HepG2 (cell line): ENCODE measurements around the gene POP5. TPM values are rescaled to one million over a fixed set of nuclear protein-coding genes. Genes with fewer than 3 reads are reported as not detected.
A peak's percentile ranks its signal among the peaks of the same experiment; 100 is the strongest.

Experiments used
- ATF7 ChIP-seq, 2 experiments: fragments of 450-650 bp in 1 of 2; sonication (generic) in 1 of 2; formaldehyde crosslinking in 1 of 2; IDR thresholded peaks; 2 replicates each; pipeline versions ENCODE4 v1.4.0 to v1.6.1; 2016 to 2020; ENCODE audit warnings: antibody characterized with exemption in 1 of 2, mild to moderate bottlenecking in 1 of 2, missing genetic modification reagents in 1 of 2
- CENPT ChIP-seq: sonication (generic); formaldehyde crosslinking; IDR thresholded peaks from 2 replicates; pipeline ENCODE4 v1.8.0; 2022; ENCODE audit warnings: low read depth, mild to moderate bottlenecking, moderate library complexity, missing genetic modification reagents
- CREB1 ChIP-seq, 2 experiments: fragments of 450-650 bp in 1 of 2; IDR thresholded peaks; 2 replicates each; pipeline ENCODE4 v1.6.1; 2016 to 2017; ENCODE audit warnings: control low read depth in 1 of 2, mild to moderate bottlenecking in 1 of 2, missing compliant biosample characterization in 1 of 2, missing genetic modification characterization in 1 of 2
- ELK4 ChIP-seq: sonication (generic); formaldehyde crosslinking; IDR thresholded peaks from 2 replicates; pipeline ENCODE4 v1.9.0; 2021; ENCODE audit warnings: missing genetic modification reagents, borderline replicate concordance
- GATAD2A ChIP-seq: IDR thresholded peaks from 2 replicates; pipeline ENCODE4 v1.6.1; 2016
- MAX ChIP-seq: IDR thresholded peaks from 2 replicates; pipeline ENCODE4 v1.6.1; 2012; ENCODE audit warnings: inconsistent platforms
- PBX2 ChIP-seq: IDR thresholded peaks from 2 replicates; pipeline ENCODE4 v1.6.1; 2016; ENCODE audit warnings: control low read depth
- REXO4 ChIP-seq: sonication (generic); formaldehyde crosslinking; IDR thresholded peaks from 2 replicates; pipeline ENCODE4 v1.8.0; 2022; ENCODE audit warnings: missing genetic modification reagents, mild to moderate bottlenecking, borderline replicate concordance
- RORA ChIP-seq: sonication (generic); formaldehyde crosslinking; IDR thresholded peaks from 2 replicates; pipeline ENCODE4 v1.5.0; 2020; ENCODE audit warnings: mild to moderate bottlenecking, missing genetic modification reagents, moderate library complexity
- ZFP62 ChIP-seq: sonication (generic); formaldehyde crosslinking; IDR thresholded peaks from 2 replicates; pipeline ENCODE4 v1.4.0; 2020; ENCODE audit warnings: missing genetic modification reagents
- ZNF501 ChIP-seq: sonication (generic); formaldehyde crosslinking; IDR thresholded peaks from 2 replicates; pipeline ENCODE4 v1.5.1; 2020; ENCODE audit warnings: mild to moderate bottlenecking, moderate library complexity, missing genetic modification reagents
- ZNF614 ChIP-seq: IDR thresholded peaks from 2 replicates; pipeline ENCODE4 v1.6.1; 2018; ENCODE audit warnings: missing biosample characterization, missing genetic modification reagents, inconsistent platforms, borderline replicate concordance
- ZSCAN21 ChIP-seq: sonication (generic); formaldehyde crosslinking; IDR thresholded peaks from 2 replicates; pipeline ENCODE4 v1.8.0; 2022; ENCODE audit warnings: mild to moderate bottlenecking, missing genetic modification reagents, moderate library complexity, borderline replicate concordance
- polyA plus RNA-seq, 8 experiments: library from polyadenylated mRNA; depleted of rRNA in 3 of 8; stranded (reverse) in 7 of 8; unstranded in 1 of 8; fragments of >200 nt; fragmentation: Illumina TruSeq in 4 of 8; extraction: Trizol in 4 of 8; gene quantifications; 2 replicates each; pipeline versions ENCODE4 v1.2.1 to v1.2.3, GENCODE V29; 2011 to 2016; ENCODE audit warnings: low read depth in 4 of 8, missing spikeins in 1 of 8, mixed read lengths in 1 of 8; ENCODE audit not compliant: insufficient read depth in 1 of 8
- total RNA-seq, 5 experiments: library from RNA; depleted of rRNA; stranded (reverse); fragments of >200 nt; fragmentation: Illumina TruSeq; extraction: Trizol; gene quantifications; 2 replicates each; pipeline ENCODE4 v1.2.3, GENCODE V29; 2016; ENCODE audit warnings: low read depth in 1 of 5
- TF ChIP-seq, protein P1 (sequence below): sonication (generic); formaldehyde crosslinking; IDR thresholded peaks from 2 replicates; pipeline ENCODE4; 2020; ENCODE audit warnings: missing genetic modification reagents, mild to moderate bottlenecking, borderline replicate concordance
- TF ChIP-seq, protein P2 (sequence below): sonication (generic); formaldehyde crosslinking; IDR thresholded peaks from 2 replicates; pipeline ENCODE4 v1.4.0; 2020; ENCODE audit warnings: mild to moderate bottlenecking, missing genetic modification reagents
- TF ChIP-seq, protein P3 (sequence below): IDR thresholded peaks from 2 replicates; pipeline ENCODE4 v1.6.1; 2016; ENCODE audit warnings: low read depth
- TF ChIP-seq, protein P4 (sequence below): sonication (generic); formaldehyde crosslinking; conservative IDR thresholded peaks from 2 replicates; pipeline ENCODE4 v1.8.1; 2023; ENCODE audit warnings: missing genetic modification reagents

Gene POP5
- total and polyA plus RNA-seq, 2 of the 13 experiments (the other 11 are each of a cell fraction or from before 2014, with no cell fraction given), result 45.6 to 61.3 TPM

GRCh38 chr12:120528861-120529525 lies 52.2 kb downstream of the POP5 start, which contains the start of gene COQ5 (continued):
- TF ChIP-seq, protein P1, sequence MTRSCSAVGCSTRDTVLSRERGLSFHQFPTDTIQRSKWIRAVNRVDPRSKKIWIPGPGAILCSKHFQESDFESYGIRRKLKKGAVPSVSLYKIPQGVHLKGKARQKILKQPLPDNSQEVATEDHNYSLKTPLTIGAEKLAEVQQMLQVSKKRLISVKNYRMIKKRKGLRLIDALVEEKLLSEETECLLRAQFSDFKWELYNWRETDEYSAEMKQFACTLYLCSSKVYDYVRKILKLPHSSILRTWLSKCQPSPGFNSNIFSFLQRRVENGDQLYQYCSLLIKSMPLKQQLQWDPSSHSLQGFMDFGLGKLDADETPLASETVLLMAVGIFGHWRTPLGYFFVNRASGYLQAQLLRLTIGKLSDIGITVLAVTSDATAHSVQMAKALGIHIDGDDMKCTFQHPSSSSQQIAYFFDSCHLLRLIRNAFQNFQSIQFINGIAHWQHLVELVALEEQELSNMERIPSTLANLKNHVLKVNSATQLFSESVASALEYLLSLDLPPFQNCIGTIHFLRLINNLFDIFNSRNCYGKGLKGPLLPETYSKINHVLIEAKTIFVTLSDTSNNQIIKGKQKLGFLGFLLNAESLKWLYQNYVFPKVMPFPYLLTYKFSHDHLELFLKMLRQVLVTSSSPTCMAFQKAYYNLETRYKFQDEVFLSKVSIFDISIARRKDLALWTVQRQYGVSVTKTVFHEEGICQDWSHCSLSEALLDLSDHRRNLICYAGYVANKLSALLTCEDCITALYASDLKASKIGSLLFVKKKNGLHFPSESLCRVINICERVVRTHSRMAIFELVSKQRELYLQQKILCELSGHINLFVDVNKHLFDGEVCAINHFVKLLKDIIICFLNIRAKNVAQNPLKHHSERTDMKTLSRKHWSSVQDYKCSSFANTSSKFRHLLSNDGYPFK (CRISPR knock-in tag), result peak; percentile 95
- TF ChIP-seq ZSCAN21 (CRISPR knock-in tag) (peak; percentile 84), GATAD2A (CRISPR knock-in tag) (peak; percentile 64; the same call in 1 of the 2 replicates), MAX (peak; percentile 63; the same call in 1 of the 2 replicates), CREB1 (IDR thresholded peaks at IDR 0.05) (peak; percentile 80), CREB1 (CRISPR knock-in tag; IDR thresholded peaks at IDR 0.05) (peak; percentile 96), ZNF501 (CRISPR knock-in tag) (peak; percentile 97), ZNF614 (CRISPR knock-in tag) (peak; percentile 61; the same call in 1 of the 2 replicates), REXO4 (no peak), ELK4 (CRISPR knock-in tag) (no peak), ZFP62 (CRISPR knock-in tag) (no peak), ATF7 (IDR thresholded peaks at IDR 0.05) (no peak), ATF7 (CRISPR knock-in tag; IDR thresholded peaks at IDR 0.05) (peak; percentile 86; the same call in 1 of the 2 replicates), PBX2 (CRISPR knock-in tag) (no peak), CENPT (no peak), RORA (CRISPR knock-in tag) (no peak)
- TF ChIP-seq, protein P2, sequence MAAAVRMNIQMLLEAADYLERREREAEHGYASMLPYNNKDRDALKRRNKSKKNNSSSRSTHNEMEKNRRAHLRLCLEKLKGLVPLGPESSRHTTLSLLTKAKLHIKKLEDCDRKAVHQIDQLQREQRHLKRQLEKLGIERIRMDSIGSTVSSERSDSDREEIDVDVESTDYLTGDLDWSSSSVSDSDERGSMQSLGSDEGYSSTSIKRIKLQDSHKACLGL, result peak; percentile 84
- TF ChIP-seq, protein P3, sequence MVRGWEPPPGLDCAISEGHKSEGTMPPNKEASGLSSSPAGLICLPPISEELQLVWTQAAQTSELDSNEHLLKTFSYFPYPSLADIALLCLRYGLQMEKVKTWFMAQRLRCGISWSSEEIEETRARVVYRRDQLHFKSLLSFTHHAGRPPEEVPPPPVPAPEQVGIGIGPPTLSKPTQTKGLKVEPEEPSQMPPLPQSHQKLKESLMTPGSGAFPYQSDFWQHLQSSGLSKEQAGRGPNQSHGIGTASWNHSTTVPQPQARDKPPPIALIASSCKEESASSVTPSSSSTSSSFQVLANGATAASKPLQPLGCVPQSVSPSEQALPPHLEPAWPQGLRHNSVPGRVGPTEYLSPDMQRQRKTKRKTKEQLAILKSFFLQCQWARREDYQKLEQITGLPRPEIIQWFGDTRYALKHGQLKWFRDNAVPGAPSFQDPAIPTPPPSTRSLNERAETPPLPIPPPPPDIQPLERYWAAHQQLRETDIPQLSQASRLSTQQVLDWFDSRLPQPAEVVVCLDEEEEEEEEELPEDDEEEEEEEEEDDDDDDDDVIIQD (CRISPR knock-in tag), result peak; percentile 35; the same call in 1 of the 2 replicates
- TF ChIP-seq, protein P4, sequence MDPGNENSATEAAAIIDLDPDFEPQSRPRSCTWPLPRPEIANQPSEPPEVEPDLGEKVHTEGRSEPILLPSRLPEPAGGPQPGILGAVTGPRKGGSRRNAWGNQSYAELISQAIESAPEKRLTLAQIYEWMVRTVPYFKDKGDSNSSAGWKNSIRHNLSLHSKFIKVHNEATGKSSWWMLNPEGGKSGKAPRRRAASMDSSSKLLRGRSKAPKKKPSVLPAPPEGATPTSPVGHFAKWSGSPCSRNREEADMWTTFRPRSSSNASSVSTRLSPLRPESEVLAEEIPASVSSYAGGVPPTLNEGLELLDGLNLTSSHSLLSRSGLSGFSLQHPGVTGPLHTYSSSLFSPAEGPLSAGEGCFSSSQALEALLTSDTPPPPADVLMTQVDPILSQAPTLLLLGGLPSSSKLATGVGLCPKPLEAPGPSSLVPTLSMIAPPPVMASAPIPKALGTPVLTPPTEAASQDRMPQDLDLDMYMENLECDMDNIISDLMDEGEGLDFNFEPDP, result 0 out of 2 replicates have a peak, but pooled peaks have one; percentile 78
